Stimulated activated CD8-positive, alpha-beta memory T cell treated with anti-CD3 and anti-CD28 coated beads, Interleukin-7, amount 100 ng/mL, for 48 hours (primary cell): Measurements from ENCODE around the gene BAIAP2.

Experiments used
- DNase-seq, 2 donors: peaks; one replicate each; pipeline ENCODE4 v3.0.0-alpha.2; 2020; ENCODE audit warnings: low read depth in 1 of 2; ENCODE audit errors: extremely low read depth in 1 of 2

BAIAP2 gene

DNA sequence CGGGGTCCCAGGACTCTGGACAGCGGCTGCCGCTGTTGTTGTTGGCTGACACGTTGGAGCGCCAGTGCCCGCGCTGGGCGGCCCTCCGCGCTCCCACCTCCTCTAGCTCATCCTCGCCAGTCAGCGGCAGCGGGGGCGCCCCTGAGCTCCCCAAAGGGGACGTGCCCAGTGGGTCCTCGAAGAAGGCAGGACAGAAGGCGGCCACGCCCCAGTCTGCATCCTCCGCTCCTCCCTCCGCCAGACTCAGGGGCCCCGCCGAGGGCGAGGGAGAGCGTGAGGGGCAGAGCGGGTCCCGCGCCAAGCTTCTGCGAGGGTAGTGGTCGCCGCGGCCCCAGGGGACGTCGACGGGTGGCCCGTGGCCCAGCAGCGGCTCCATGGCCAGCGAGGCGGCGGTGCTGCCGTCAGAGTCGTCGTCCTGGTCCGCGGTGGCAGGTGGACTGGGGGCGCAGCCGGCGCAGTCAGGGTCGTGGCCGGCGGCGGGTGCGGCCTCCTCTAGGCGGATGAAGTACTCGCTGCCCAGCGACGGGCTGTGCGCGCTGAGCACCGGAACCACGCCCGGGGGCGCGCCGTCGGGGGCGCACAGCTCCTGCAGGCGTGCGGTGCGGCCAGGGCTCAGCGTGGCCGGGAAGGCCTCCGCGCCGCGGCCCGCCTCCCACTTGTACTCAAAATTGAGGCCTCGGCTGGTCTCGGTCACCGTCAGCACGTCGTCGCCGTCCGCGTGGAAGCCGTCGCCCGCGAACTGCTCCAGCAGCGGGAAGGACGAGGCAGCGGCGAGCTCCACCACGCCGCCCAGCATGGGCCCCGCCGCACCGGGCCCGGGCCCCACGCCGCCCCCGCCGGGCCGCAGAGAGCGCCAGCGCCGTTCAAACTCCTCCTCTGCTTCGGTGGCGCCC, 87.1 kb downstream of the BAIAP2 start:
- no peak for DNase-seq

- no peak for DNase-seq
Observed at GRCh38 chr17:81123052-81124048, 88.4 kb downstream of the BAIAP2 start.

DNA sequence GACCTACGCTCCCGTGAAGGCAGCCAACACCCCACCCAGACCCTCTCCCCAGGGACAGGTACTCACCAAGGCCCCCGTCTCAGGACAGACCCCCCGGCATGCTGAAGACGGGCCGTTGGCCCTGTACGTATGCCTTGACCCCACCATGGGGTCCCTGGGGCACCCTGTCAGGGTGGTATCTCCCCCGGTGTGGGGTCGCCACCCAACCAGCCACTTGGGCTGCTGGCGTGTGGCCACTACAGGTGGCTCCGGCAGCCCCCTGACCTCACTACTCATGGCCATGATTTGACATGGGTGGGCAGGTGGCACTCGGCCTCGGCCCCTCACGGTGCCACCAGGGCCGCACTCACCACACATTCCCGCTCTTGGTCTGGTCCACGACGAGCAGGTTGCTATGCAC, 89.4 kb downstream of the BAIAP2 start:
- no peak for DNase-seq

DNA sequence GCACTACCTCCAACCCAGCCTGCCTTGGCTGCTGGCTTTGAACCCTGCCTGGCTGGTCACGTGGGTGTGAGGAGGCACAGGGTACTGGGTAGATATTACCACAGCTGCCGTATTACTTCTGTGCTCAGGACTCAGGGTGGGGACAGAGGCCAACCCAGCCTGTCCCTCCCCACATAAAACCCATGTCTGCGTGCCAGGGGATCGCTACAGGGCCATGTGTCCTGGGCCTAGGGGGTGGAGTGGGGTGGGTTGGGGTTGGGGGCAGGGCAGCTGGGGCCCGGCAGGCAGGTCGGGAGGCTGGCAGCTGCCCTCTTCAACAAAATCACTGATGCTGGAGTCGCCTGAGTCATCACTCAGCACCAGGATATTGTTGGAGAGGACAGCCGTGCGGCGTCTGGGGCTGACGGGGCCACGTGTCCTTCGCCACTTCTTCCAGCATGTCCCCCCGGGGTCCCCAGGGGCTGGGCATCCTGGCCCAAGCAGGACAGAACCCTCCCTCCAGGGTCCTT, 90.7 kb downstream of the BAIAP2 start:
- DNase-seq = no peak

GRCh38 chr17:81126281-81127132, 91.6 kb downstream of the BAIAP2 start:
- DNase-seq = no peak

DNA sequence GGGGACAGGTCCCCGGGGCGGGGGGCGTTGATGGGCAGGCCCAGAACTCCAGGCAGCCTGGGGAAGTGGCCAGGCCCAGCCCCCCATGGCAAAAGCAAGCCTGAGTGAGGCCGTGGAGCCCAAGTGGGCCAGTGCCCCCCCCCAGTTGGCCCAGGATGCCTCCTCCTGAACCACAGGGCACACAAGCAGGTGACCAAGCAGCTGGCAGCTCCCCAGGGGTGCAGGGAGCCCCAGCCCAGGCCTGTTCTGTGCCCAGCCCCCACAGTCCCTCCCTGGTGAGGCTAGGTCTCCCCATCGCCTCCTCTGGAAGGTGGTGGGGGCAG, 92.1 kb downstream of the BAIAP2 start:
- no peak for DNase-seq

GRCh38 chr17:81127526-81128177, 92.7 kb downstream of the BAIAP2 start:
- no peak for DNase-seq

DNA sequence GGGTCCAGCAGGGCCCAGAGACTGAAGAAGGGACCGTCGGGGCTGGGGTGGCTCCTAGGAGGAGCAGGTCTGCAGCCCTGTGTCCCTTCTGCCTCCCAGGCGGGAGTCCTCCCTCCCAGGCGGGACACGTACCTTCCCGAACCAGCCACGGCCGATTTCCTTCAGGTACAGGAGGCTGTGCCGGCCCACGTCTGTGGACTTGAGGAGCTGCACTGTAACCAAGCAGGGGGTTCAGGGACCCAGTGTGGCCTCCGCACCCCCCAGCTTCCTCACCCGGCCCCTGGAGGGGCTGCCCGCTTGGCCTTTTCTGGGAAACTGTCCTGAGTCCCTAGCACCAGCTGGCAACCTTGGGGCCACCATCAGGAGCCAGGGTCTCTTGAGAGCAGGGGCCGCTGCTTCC, 93.4 kb downstream of the BAIAP2 start:
- no peak for DNase-seq

GRCh38 chr17:81128774-81129173, 93.8 kb downstream of the BAIAP2 start:
- DNase-seq = no peak

GRCh38 chr17:81129289-81129688, 94.3 kb downstream of the BAIAP2 start:
- DNase-seq = no peak

DNA sequence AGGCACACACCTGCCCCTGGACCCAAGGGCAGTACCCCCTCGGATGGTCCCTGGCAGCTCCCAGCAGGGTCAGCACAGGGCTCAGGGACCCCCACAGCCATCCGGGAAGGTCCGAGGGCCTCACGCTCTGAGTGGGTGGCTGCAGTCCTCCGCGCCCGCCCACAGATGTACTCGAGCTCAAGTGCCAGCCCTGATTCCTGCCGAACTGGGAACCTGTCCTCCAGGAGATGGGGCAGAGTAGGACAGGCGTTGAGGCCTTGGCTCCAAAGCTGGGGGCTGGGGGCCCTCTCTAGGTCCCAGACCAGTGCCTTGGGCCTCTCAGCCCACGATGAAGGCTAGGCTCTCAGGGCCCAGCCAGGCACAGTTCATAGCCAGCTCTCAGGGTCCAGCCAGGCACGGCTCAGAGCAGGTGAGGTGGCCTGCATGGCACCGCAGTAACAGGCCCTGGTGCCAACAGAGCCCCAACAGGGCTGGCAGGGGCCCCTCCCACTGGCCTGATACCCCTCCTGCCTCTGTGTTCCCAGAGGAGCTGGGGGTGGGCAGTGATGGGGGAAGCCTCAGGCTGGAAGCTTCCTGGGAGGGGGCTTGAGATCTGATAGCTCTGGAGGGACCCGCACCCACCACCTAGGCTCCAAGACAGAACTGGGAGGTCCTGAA, 94.9 kb downstream of the BAIAP2 start:
- no peak for DNase-seq

DNA sequence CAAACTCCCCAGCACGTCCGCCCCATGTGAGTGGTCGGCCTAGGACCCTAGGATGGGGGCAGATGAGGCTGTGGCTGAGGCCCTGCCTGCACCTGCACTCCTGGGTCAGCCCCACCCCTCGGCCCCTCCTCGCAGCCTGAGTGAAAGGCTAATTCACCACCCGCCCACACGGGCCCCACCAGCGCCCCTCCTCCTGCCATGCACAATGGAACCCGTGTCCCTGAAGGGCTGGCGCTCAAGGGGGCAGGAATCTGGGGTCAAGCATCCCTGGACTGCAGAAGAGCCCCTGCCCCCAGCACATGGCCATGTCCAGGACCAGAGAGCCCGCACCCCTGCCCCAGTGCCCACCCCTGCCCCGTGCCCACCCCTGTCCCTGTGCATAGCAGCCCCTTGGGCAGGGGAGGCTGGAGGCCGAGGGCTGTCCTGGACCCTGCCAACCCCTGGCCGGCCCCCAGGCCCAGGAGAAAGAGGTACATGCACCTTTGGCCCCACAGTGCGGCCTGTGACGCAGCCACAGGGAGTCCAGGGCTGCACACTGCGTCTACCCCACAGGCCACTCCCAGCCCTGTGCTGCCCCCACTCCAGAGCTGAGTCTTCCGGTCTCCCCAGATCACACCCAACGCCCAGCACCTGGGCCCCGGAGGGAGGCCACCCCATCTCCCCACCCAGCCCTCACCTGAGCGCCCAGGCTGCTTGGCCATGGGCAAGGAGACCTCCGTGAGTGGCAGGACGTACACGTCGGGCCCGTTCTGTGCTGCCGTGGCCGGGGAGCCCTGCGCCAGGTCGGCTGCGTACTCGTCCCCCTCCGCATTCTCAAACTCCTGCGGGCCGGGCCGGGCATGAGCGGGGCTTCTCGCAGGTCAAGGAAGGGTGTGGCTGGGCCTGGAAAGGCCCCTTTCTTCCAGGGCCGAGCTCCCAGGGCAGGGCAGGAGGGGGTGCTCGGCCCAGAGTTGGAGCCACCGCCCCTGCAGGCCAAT, 95.7 kb downstream of the BAIAP2 start:
- DNase-seq = no peak

DNA sequence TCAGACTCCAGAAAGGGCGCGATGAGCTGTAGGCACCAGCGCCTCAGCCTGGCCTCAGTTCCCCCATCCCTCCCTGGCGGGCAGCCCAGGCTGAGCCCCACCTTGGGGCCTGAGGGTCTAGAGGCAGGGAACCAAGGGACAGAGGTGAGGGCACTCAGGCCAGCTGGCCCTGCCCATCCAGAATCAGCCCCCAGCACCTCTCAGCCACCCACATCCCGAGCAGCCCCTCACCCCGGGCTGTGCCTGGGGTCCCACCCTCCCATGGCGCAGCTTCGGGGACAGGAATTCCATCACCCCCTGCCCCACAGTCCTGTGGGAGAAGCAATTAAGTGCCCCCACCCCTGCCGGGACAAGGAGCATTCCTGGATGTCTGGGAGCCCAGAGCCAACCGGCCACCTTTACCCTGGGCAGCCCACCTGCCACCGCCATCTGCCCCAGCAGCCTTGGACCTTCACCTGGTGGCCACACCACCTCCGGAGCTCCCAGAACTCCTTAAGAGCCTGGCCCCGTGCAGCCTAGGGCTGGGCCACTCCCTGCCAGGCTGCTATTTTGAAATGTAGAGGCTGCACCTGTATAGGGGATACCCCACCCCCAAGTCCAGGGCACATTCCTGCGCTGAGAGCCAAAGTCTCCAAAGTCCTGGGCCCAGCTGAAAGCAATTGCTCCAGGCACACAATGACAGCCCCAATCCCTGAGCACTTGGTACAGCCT, 96.7 kb downstream of the BAIAP2 start:
- no peak for DNase-seq

GRCh38 chr17:81132197-81132540, 97.2 kb downstream of the BAIAP2 start:
- DNase-seq = no peak

DNA sequence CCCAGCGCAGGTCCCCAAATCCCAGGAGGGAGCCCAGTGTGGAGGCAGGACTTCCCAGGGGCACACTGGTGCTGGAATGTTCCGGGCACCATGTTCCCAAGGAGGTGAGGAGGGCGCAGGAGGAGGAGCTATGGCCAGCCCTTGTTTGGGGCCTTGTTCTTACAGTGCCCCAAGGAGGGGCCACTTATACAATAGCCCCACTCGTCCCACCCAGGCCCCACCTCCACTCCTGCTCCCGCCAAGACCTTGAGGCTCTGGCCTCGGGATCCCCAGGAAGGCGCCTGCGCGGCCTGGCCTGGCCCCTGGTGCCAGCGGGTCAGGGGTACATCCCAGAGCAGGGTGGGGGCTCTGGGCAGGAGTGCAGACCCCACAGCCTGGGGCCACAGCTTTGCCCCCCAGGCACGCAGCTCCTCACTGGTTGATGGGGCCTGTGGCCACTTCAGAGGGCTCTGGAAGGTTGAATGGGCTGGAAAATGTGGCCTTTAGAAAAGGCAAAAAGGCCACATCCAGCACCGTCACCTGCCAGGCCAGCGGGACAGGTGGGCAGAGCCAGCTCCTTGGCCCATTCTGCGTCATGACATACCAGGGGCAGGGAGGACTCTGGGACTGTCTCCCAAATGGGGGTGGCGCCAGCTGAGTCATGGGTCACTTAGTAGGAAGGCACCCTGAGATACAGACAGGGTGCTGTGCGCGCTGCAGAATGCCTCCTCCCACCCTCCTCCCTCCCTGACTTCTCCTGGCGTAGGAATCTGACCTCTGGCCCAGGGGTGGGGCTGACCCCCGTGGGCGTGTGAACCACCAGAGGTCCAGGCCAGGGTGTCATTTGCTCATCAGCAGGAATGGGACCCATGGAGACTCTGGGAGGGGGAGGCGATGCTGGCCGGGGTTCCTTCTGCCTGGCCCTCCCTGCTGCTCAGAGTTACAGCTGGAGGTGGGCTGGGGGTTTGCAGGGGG, 98.1 kb downstream of the BAIAP2 start:
- no peak for DNase-seq

DNA sequence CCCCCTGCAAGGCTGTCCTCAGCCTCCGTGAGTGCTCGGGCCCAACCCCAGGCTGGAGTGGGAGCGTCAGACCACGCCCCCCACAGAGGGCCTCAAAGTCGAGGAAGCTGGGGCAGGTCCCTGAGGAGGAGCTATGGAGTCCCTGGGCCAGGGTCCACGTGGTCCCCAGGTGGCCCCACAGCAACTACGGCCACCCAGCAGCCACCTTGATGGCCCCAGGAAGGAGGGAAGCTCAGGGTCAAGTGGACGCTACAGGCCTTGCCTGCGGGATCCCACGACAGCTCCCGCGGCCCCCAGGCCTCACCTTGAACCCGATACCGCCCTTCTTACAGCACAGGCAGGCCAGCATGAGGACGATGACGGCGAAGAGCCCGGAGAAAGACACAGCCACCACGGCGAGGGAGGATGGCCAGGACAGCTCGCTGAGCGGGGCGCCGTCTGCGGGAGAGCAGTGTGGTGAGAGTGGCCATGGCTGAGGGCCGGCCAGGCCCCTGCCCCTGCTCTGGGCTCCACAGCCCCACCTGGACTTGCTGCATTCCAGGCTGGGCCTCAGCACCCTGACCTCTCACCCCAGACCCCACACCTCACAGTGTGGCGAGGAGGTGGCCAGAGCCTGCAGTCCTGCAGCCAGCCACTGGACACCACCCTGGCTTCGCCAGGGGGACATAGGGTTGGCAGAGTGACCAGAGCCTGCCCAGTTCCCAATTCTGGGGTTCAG, 99.3 kb downstream of the BAIAP2 start:
- no peak for DNase-seq
